ENCODE measurements around the gene TMEM130.

TMEM130 gene

GRCh38 chr7:98841179-98841997 is 28.4 kb downstream of the TMEM130 start:
- DNase-seq = peak in 13 of 14 donors; percentile 1 to 62 (median 17)

- no peak for DNase-seq
Observed at GRCh38 chr7:98840722-98841121, 29.1 kb downstream of the TMEM130 start.

- no peak for DNase-seq
Observed at GRCh38 chr7:98840096-98840495, 29.7 kb downstream of the TMEM130 start.

- no peak for DNase-seq
Observed at GRCh38 chr7:98837630-98837972, 32.2 kb downstream of the TMEM130 start.

GRCh38 chr7:98836811-98837629 is 32.8 kb downstream of the TMEM130 start:
- no peak for DNase-seq

- no peak for DNase-seq
Observed at GRCh38 chr7:98834949-98835348, 34.9 kb downstream of the TMEM130 start.

GRCh38 chr7:98833022-98833421 is 36.8 kb downstream of the TMEM130 start:
- no peak for DNase-seq

GRCh38 chr7:98831641-98832221 is 38.1 kb downstream of the TMEM130 start:
- DNase-seq = no peak

- DNase-seq = no peak
Observed at GRCh38 chr7:98830972-98831548, 38.8 kb downstream of the TMEM130 start.

GRCh38 chr7:98828368-98828767 is 41.4 kb downstream of the TMEM130 start:
- no peak for DNase-seq

- DNase-seq = no peak
Observed at GRCh38 chr7:98827258-98827657, 42.6 kb downstream of the TMEM130 start.

- peak in 11 of 14 donors; percentile 5 to 96 (median 36) for DNase-seq
Observed at GRCh38 chr7:98826811-98827231, 43.0 kb downstream of the TMEM130 start.

- peak in 3 of 14 donors; percentile 57 to 96 (median 69) for DNase-seq
Observed at GRCh38 chr7:98826387-98826786, 43.4 kb downstream of the TMEM130 start.

- DNase-seq = no peak
Observed at GRCh38 chr7:98823226-98823625, 46.6 kb downstream of the TMEM130 start.

- DNase-seq = no peak
Observed at GRCh38 chr7:98821348-98821747, 48.5 kb downstream of the TMEM130 start.

GRCh38 chr7:98816967-98817710 is 52.7 kb downstream of the TMEM130 start:
- DNase-seq = no peak

GRCh38 chr7:98816241-98816640 is 53.6 kb downstream of the TMEM130 start:
- peak in 2 of 14 donors; percentile 4 to 7 for DNase-seq

- no peak for DNase-seq
Observed at GRCh38 chr7:98815313-98815712, 54.5 kb downstream of the TMEM130 start.

GRCh38 chr7:98811299-98811698 is 58.5 kb downstream of the TMEM130 start:
- DNase-seq = no peak

GRCh38 chr7:98810153-98810802 is 59.5 kb downstream of the TMEM130 start:
- no peak for DNase-seq

GRCh38 chr7:98808751-98809460 is 60.9 kb downstream of the TMEM130 start:
- no peak for DNase-seq
